ENCODE measurements around the gene SCCPDH.
"Not testable (repeated sequence)": the region's sequence is repeated elsewhere in the genome, so short reads cannot be mapped to it uniquely, and the experiment has no call there.

Gene SCCPDH

GRCh38 chr1:246803883-246804282 is 79.7 kb downstream of the SCCPDH start:
- no peak for DNase-seq

- DNase-seq, result no peak
These were observed 81.0 kb downstream of the SCCPDH start for GRCh38 chr1:246805135-246805716.

- DNase-seq, result no peak
These were observed 85.3 kb downstream of the SCCPDH start for GRCh38 chr1:246809473-246809872.

- DNase-seq, result no peak
These were observed 87.8 kb downstream of the SCCPDH start for GRCh38 chr1:246811985-246812384.

- DNase-seq, result not testable (repeated sequence)
These were observed 89.1 kb downstream of the SCCPDH start for GRCh38 chr1:246813325-246813724.

- DNase-seq, result no peak
These were observed 90.7 kb downstream of the SCCPDH start for GRCh38 chr1:246814890-246815289.

- DNase-seq, result no peak
These were observed 91.6 kb downstream of the SCCPDH start for GRCh38 chr1:246815693-246816270.
